Measurements from ENCODE around the gene CDK5R2.

- TF ChIP-seq GATA3 (IDR thresholded peaks at IDR 0.05; ENCODE audit: low read depth, low read length) (no peak), GATA2 (IDR thresholded peaks at IDR 0.05; ENCODE audit: low read depth, low read length) (no peak)
Observed at GRCh38 chr2:219010873-219011272, 51.4 kb downstream of the CDK5R2 start.
